ENCODE results near the gene DRICH1. TPM values are rescaled to one million over a fixed set of nuclear protein-coding genes. Genes with fewer than 3 reads are reported as not detected.
"Not testable (repeated sequence)": the region's sequence is repeated elsewhere in the genome, so short reads cannot be mapped to it uniquely, and the experiment has no call there.

Gene DRICH1
- total RNA-seq, 3 donors from 2014 or later = 0.65 to 1.9 (median 0.85) TPM

- no peak overlapping the region for H3K4me3 ChIP-seq
- DNase-seq (no peak), ATAC-seq (no peak)
- intact Hi-C loops (cut with DNase I, micrococcal nuclease) = no loop called here
- H3K9me3 ChIP-seq = no peaks in the 10 kb centered on the region
- H3K4me1 ChIP-seq (ENCODE audit: low read depth) = no peaks in the 10 kb centered on the region
- H3K36me3 ChIP-seq (ENCODE audit: low read depth) = no peaks in the 10 kb centered on the region
- no peak for TF ChIP-seq CTCF (IDR thresholded peaks at IDR 0.05)
Measured at GRCh38 chr22:23578306-23578705, 53.8 kb downstream of the DRICH1 start.

GRCh38 chr22:23576681-23577080 lies 55.4 kb downstream of the DRICH1 start:
- intact Hi-C loops (cut with DNase I, micrococcal nuclease) = no loop called here
- Histone ChIP-seq H3K4me3 (no peak overlapping the region), H3K4me1 (ENCODE audit: low read depth) (no peaks in the 10 kb centered on the region), H3K9me3 (no peaks in the 10 kb centered on the region), H3K36me3 (ENCODE audit: low read depth) (no peaks in the 10 kb centered on the region)
- no peak for TF ChIP-seq CTCF (IDR thresholded peaks at IDR 0.05)
- DNase-seq (no peak), ATAC-seq (no peak)

- TF ChIP-seq CTCF (IDR thresholded peaks at IDR 0.05) = no peak
- Histone ChIP-seq H3K36me3 (ENCODE audit: low read depth) (no peaks in the 10 kb centered on the region), H3K4me3 (no peak overlapping the region), H3K9me3 (no peaks in the 10 kb centered on the region), H3K4me1 (ENCODE audit: low read depth) (no peaks in the 10 kb centered on the region)
- DNase-seq (peak in 1 of 3 donors; percentile 19), ATAC-seq (no peak)
- intact Hi-C loops (cut with DNase I, micrococcal nuclease) = no loop called here
Measured at GRCh38 chr22:23575601-23576000, 56.5 kb downstream of the DRICH1 start.

GRCh38 chr22:23574877-23575276 lies 57.2 kb downstream of the DRICH1 start:
- H3K9me3 ChIP-seq = no peaks in the 10 kb centered on the region
- no peaks in the 10 kb centered on the region for H3K4me1 ChIP-seq (ENCODE audit: low read depth)
- ATAC-seq = no peak
- H3K4me3 ChIP-seq = no peak overlapping the region
- H3K36me3 ChIP-seq (ENCODE audit: low read depth) = no peaks in the 10 kb centered on the region
- no peak for TF ChIP-seq CTCF (IDR thresholded peaks at IDR 0.05)
- peak in 1 of 3 donors; percentile 34 for DNase-seq
- intact Hi-C loops (cut with DNase I, micrococcal nuclease) = no loop called here

- H3K9me3 ChIP-seq = no peaks in the 10 kb centered on the region
- no peak overlapping the region for H3K4me3 ChIP-seq
- no peak for TF ChIP-seq CTCF (IDR thresholded peaks at IDR 0.05)
- no peaks in the 10 kb centered on the region for H3K4me1 ChIP-seq (ENCODE audit: low read depth)
- intact Hi-C loops (cut with DNase I, micrococcal nuclease) = no loop called here
- ATAC-seq (peak; percentile 8), DNase-seq (peak in 1 of 3 donors; percentile 14)
- no peaks in the 10 kb centered on the region for H3K36me3 ChIP-seq (ENCODE audit: low read depth)
Measured at GRCh38 chr22:23574371-23574811, 57.7 kb downstream of the DRICH1 start.

- peak in 1 of 3 donors; percentile 24 for DNase-seq
- H3K9me3 ChIP-seq; ATAC-seq; H3K36me3 ChIP-seq (ENCODE audit: low read depth); intact Hi-C loops (cut with DNase I, micrococcal nuclease); H3K4me3 ChIP-seq; H3K4me1 ChIP-seq (ENCODE audit: low read depth): not testable (repeated sequence)
Measured at GRCh38 chr22:23573701-23574235, 58.4 kb downstream of the DRICH1 start.

- intact Hi-C loops (cut with DNase I, micrococcal nuclease); H3K36me3 ChIP-seq (ENCODE audit: low read depth); H3K9me3 ChIP-seq; ATAC-seq; H3K4me3 ChIP-seq; H3K4me1 ChIP-seq (ENCODE audit: low read depth): not testable (repeated sequence)
- peak in 1 of 3 donors; percentile 27 for DNase-seq
Measured at GRCh38 chr22:23573106-23573505, 59.0 kb downstream of the DRICH1 start.
